WERI-Rb-1 (cell line): Measurements from ENCODE around the gene ZNF358.

Experiments used
- DNase-seq: peaks from one replicate; pipeline ENCODE4 v3.0.0-alpha.2; 2020
- H3K27ac ChIP-seq: fragments of 250-450 bp; sonication (Bioruptor Pico); 2 replicates; pipeline ENCODE4 v1.5.1; 2020; ENCODE audit warnings: mild to moderate bottlenecking, moderate library complexity
- H3K27me3 ChIP-seq: fragments of 250-450 bp; sonication (Bioruptor Pico); 2 replicates; pipeline ENCODE4 v1.5.1; 2021; ENCODE audit warnings: mild to moderate bottlenecking, low read depth, moderate library complexity; ENCODE audit not compliant: insufficient read depth, severe bottlenecking
- H3K36me3 ChIP-seq: fragments of 250-450 bp; sonication (Bioruptor Pico); 2 replicates; pipeline ENCODE4 v1.5.1; 2020; ENCODE audit warnings: mild to moderate bottlenecking, moderate library complexity
- H3K4me3 ChIP-seq: 2 replicates; pipeline ENCODE4 v1.5.1; 2011; ENCODE audit warnings: low read depth, mild to moderate bottlenecking, control low read depth, low read length
- H3K9me3 ChIP-seq: fragments of 250-450 bp; sonication (Bioruptor Pico); 2 replicates; pipeline ENCODE4 v1.5.1; 2021; ENCODE audit warnings: mild to moderate bottlenecking, moderate library complexity; ENCODE audit not compliant: severe bottlenecking
- CTCF ChIP-seq: IDR thresholded peaks from 2 replicates; pipeline ENCODE4 v1.5.1; 2011; ENCODE audit warnings: low read depth, mild to moderate bottlenecking, control low read depth, inconsistent platforms, low read length

ZNF358 gene

GRCh38 chr19:7478173-7478842 is 37.6 kb upstream of the ZNF358 start:
- Histone ChIP-seq H3K27me3 (no peaks in the 10 kb centered on the region), H3K27ac (no peak overlapping the region), H3K4me3 (no peak overlapping the region), H3K9me3 (peaks cover 5% of the 10 kb centered on the region), H3K36me3 (no peaks in the 10 kb centered on the region)
- TF ChIP-seq CTCF: no peak
- DNase-seq: no peak

- H3K4me3 ChIP-seq: no peak overlapping the region
- TF ChIP-seq CTCF: no peak
- peaks cover 5% of the 10 kb centered on the region for H3K9me3 ChIP-seq
- H3K36me3 ChIP-seq: no peaks in the 10 kb centered on the region
- no peak for DNase-seq
- H3K27me3 ChIP-seq: no peaks in the 10 kb centered on the region
- H3K27ac ChIP-seq: no peak overlapping the region
Measured at GRCh38 chr19:7478843-7479227, 37.1 kb upstream of the ZNF358 start.

- H3K36me3 ChIP-seq: no peaks in the 10 kb centered on the region
- H3K9me3 ChIP-seq: peaks cover 5% of the 10 kb centered on the region
- H3K27ac ChIP-seq: no peak overlapping the region
- H3K4me3 ChIP-seq: no peak overlapping the region
- TF ChIP-seq CTCF: no peak
- DNase-seq: no peak
- no peaks in the 10 kb centered on the region for H3K27me3 ChIP-seq
Measured at GRCh38 chr19:7480222-7480969, 35.5 kb upstream of the ZNF358 start.

DNA sequence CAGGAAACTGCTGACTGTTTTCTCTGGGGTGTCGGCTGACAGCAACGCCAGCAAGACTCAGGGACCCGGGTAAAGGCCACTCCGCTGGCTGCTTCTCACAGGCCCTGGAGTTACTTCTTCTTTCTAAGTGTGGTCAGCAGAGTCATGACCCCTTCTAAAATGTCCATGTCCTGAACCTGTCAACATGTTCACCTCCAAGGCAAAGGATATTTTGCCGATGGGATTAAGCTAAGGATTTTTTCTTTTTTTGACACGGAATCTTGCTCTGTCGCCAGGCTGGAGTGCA is 35.0 kb upstream of the ZNF358 start:
- H3K4me3 ChIP-seq: no peak overlapping the region
- H3K36me3 ChIP-seq: no peaks in the 10 kb centered on the region
- no peak overlapping the region for H3K27ac ChIP-seq
- H3K27me3 ChIP-seq: no peaks in the 10 kb centered on the region
- no peak for TF ChIP-seq CTCF
- DNase-seq: no peak
- H3K9me3 ChIP-seq: peaks cover 5% of the 10 kb centered on the region

GRCh38 chr19:7482584-7483439 is 33.1 kb upstream of the ZNF358 start:
- peaks cover 5% of the 10 kb centered on the region for H3K9me3 ChIP-seq
- no peak overlapping the region for H3K4me3 ChIP-seq
- no peaks in the 10 kb centered on the region for H3K36me3 ChIP-seq
- no peak for TF ChIP-seq CTCF
- no peak overlapping the region for H3K27ac ChIP-seq
- no peaks in the 10 kb centered on the region for H3K27me3 ChIP-seq
- no peak for DNase-seq
